Inferior parietal cortex (tissue), 1 donor: ENCODE measurements around the gene CALCB.

ENCODE experiments used
- DNase-seq: peaks from one replicate; pipeline ENCODE4 v3.0.0-alpha.2; 2016; ENCODE audit errors: extremely low spot score

The CALCB gene

GRCh38 chr11:15118431-15118830, 45.0 kb downstream of the CALCB start:
- no peak for DNase-seq

DNA sequence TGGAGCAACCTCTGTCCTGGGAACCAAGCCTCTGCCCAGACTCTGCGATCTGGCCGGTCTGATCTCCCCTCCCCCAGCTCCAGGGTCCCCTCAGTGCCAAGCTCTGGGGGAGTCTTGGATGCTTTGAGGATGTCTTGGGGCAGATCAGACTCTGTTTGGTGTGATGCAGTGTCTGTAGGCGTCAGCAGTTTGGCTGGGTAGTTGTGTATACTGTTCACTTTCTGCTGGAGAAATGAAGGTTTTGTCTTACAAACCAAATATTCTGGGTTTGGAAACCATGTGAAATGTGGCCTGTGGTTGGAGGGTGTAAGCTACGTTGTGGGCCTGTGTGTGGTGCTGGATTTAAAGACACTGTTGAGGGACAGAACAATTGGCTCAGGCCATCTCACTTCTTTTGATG, 46.0 kb downstream of the CALCB start:
- DNase-seq: no peak

- DNase-seq: peak; percentile 19
Observed at GRCh38 chr11:15119826-15120225, 46.4 kb downstream of the CALCB start.

GRCh38 chr11:15123849-15124248, 50.5 kb downstream of the CALCB start:
- DNase-seq: peak; percentile 51

DNA sequence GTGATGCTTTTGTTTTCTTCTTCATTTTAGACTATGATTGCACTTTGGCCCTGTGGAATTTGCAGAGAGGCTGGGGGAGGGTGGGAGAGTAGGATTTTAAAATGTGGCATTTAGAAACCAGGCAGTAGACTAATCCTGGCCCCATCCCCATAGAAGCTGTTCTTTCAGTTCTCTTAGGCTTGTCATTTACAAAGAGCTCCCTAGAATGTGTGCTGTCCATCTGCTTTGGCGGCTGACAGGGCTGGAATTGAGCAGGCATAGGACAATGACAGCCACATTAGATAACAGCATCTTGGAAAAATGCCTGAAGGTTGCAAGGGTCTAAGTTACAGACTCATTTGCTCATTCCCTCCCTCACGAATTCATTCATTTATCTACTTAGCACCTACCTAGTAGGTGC, 51.1 kb downstream of the CALCB start:
- DNase-seq: no peak

GRCh38 chr11:15127341-15127740, 53.9 kb downstream of the CALCB start:
- no peak for DNase-seq
